Neuronal stem cell (in vitro differentiated cells): ENCODE results near the gene ADIRF. TPM values are rescaled to one million over a fixed set of nuclear protein-coding genes. Genes with fewer than 3 reads are reported as not detected.

ENCODE experiments used
- DNase-seq: peaks from one replicate; pipeline ENCODE4 v3.0.0-alpha.2; 2013; ENCODE audit warnings: low spot score
- H2AFZ ChIP-seq: one replicate; pipeline ENCODE4 v1.6.1; 2013; ENCODE audit warnings: mild to moderate bottlenecking, low read length, inconsistent platforms
- H2AK5ac ChIP-seq: 2 replicates; pipeline ENCODE4 v1.6.1; 2013; ENCODE audit warnings: low read depth, mild to moderate bottlenecking, inconsistent platforms, low read length, moderate library complexity, mixed read lengths
- H2BK120ac ChIP-seq: 2 replicates; pipeline ENCODE4 v1.6.1; 2013; ENCODE audit warnings: low read depth, mild to moderate bottlenecking, inconsistent platforms, low read length, moderate library complexity, mixed read lengths
- H2BK12ac ChIP-seq: one replicate; pipeline ENCODE4 v1.6.1; 2013; ENCODE audit warnings: low read length, inconsistent platforms
- H2BK15ac ChIP-seq: 2 replicates; pipeline ENCODE4 v1.6.1; 2013; ENCODE audit warnings: mild to moderate bottlenecking, low read length, inconsistent platforms, mixed read lengths
- H2BK5ac ChIP-seq: one replicate; pipeline ENCODE4 v1.6.1; 2013; ENCODE audit warnings: inconsistent platforms, mild to moderate bottlenecking, low read length, moderate library complexity
- H3K14ac ChIP-seq: one replicate; pipeline ENCODE4 v1.6.1; 2013; ENCODE audit warnings: low read length, inconsistent platforms
- H3K18ac ChIP-seq: 2 replicates; pipeline ENCODE4 v1.6.1; 2013; ENCODE audit warnings: low read length, inconsistent platforms
- H3K23ac ChIP-seq: 2 replicates; pipeline ENCODE4 v1.6.1; 2013; ENCODE audit warnings: low read depth, mild to moderate bottlenecking, mixed read lengths, low read length, inconsistent platforms; ENCODE audit not compliant: poor library complexity
- H3K27ac ChIP-seq: replicated peaks from 3 replicates; pipeline ENCODE4 v1.5.1; 2013; ENCODE audit warnings: low read length, inconsistent platforms
- H3K27me3 ChIP-seq, 3 experiments: 2 replicates each; pipeline ENCODE4 v1.6.1; 2013; ENCODE audit warnings: low read length in 3 of 3, mild to moderate bottlenecking in 2 of 3, inconsistent platforms in 1 of 3, low read depth in 1 of 3, mixed read lengths in 1 of 3, moderate library complexity in 1 of 3; ENCODE audit not compliant: control insufficient read depth in 3 of 3, insufficient read depth in 3 of 3
- H3K36me3 ChIP-seq, 2 donors: replicated peaks in 1 of 2; 2 replicates each; pipeline ENCODE4 v1.6.1; 2013; ENCODE audit warnings: low read length in 2 of 2; ENCODE audit not compliant: control insufficient read depth in 2 of 2, insufficient read depth in 2 of 2
- H3K4ac ChIP-seq: 2 replicates; pipeline ENCODE4 v1.6.1; 2013; ENCODE audit warnings: inconsistent platforms, mild to moderate bottlenecking, low read length, moderate library complexity
- H3K4me1 ChIP-seq, 2 donors: 1 replicate in 1 of 2; 2 replicates in 1 of 2; pipeline ENCODE4 v1.6.1; 2013; ENCODE audit warnings: low read length in 2 of 2, low read depth in 1 of 2; ENCODE audit not compliant: control insufficient read depth in 2 of 2, insufficient read depth in 1 of 2
- H3K4me2 ChIP-seq: one replicate; pipeline ENCODE4 v1.6.1; 2013; ENCODE audit warnings: mild to moderate bottlenecking, low read length, inconsistent platforms; ENCODE audit not compliant: insufficient read depth, poor library complexity, severe bottlenecking
- H3K4me3 ChIP-seq, 2 donors: 2 replicates each; pipeline ENCODE4 v1.5.1; 2013; ENCODE audit warnings: low read length in 2 of 2, mild to moderate bottlenecking in 2 of 2, inconsistent platforms in 1 of 2, moderate library complexity in 1 of 2
- H3K79me1 ChIP-seq: one replicate; pipeline ENCODE4 v1.6.1; 2013; ENCODE audit warnings: low read depth, mild to moderate bottlenecking, inconsistent platforms, low read length, moderate library complexity
- H3K9ac ChIP-seq: one replicate; pipeline ENCODE4 v1.6.1; 2013; ENCODE audit warnings: mild to moderate bottlenecking, low read depth, low read length, inconsistent platforms; ENCODE audit not compliant: poor library complexity
- H3K9me3 ChIP-seq, 2 donors: replicated peaks in 1 of 2; 2 replicates each; pipeline versions ENCODE3 to v1.6.1; 2013; ENCODE audit warnings: low read length in 2 of 2, mild to moderate bottlenecking in 2 of 2, inconsistent platforms in 1 of 2, low read depth in 1 of 2, mixed read lengths in 1 of 2, moderate library complexity in 1 of 2; ENCODE audit not compliant: control insufficient read depth in 2 of 2, insufficient read depth in 1 of 2
- H4K8ac ChIP-seq: one replicate; pipeline ENCODE4 v1.6.1; 2013; ENCODE audit warnings: low read depth, mild to moderate bottlenecking, inconsistent platforms, low read length, moderate library complexity
- H4K91ac ChIP-seq: one replicate; pipeline ENCODE4 v1.6.1; 2013; ENCODE audit warnings: low read length, low read depth, mild to moderate bottlenecking, inconsistent platforms; ENCODE audit not compliant: poor library complexity
- WGBS, 2 donors: extraction: QIAGEN DNeasy Blood & Tissue Kit; methylation state at CpG; one replicate each; pipeline ENCODE4 v1.1.7; 2013; ENCODE audit warnings: missing lambda C conversion rate in 2 of 2, mixed read lengths in 1 of 2; ENCODE audit not compliant: insufficient read length in 2 of 2, insufficient replicate concordance in 1 of 2; ENCODE audit errors: extremely low coverage in 2 of 2; 5-methylcytosine and 5-hydroxymethylcytosine counted together
- polyA plus RNA-seq, 2 experiments: library from polyadenylated mRNA; stranded (reverse); fragments of 200-250 nt; gene quantifications; one replicate each; pipeline ENCODE4 v1.2.3, GENCODE V29; 2013

ADIRF gene
- 0.18 TPM for polyA plus RNA-seq (2013, experiment 1 of 2)
- 0.29 TPM for polyA plus RNA-seq (2013, experiment 2 of 2)

GRCh38 chr10:86968271-86968993, at the start of gene ADIRF:
Gene ADIRF (plus strand): TSS chr10:86968482. CDS start chr10:86968545, 63 bp downstream.
- Histone ChIP-seq H2BK12ac (peak within 1 kb of the TSS; percentile 49), H3K9ac (no peak within 1 kb of the TSS), H3K4me2 (no peak within 1 kb of the TSS), H3K4me1 (peaks cover 15 to 27% of the 10 kb centered on the region in 2 donors), H3K18ac (peak within 1 kb of the TSS; percentile 96), H3K36me3 (no peaks in the 10 kb centered on the region), H2BK120ac (no peak within 1 kb of the TSS), H2AK5ac (peak within 1 kb of the TSS; percentile 88), H3K9me3 (peaks cover 0 to 6% of the 10 kb centered on the region in 2 donors), H3K14ac (no peak within 1 kb of the TSS), H2BK5ac (peak within 1 kb of the TSS; percentile 19), H3K27ac (no peak within 1 kb of the TSS), H4K91ac (peak within 1 kb of the TSS; percentile 11), H2BK15ac (peak within 1 kb of the TSS; percentile 51), H3K23ac (no peak within 1 kb of the TSS), H2AFZ (peak within 1 kb of the TSS; percentile 91), H3K4me3 (no peak within 1 kb of the TSS), H3K4ac (no peak within 1 kb of the TSS), H3K27me3 (peaks cover 0 to 6% (median 0%) of the 10 kb centered on the region in 3 experiments), H3K79me1 (no peaks in the 10 kb centered on the region), H4K8ac (no peak within 1 kb of the TSS)
- no CpG with 5 or more reads among the region's 59 CpGs for WGBS, 2 donors
- DNase-seq, result no peak

- peaks cover 20 to 87% of the 10 kb centered on the region in 2 donors for H3K36me3 ChIP-seq
These were observed 45.7 kb upstream of the ADIRF start for GRCh38 chr10:86922553-86922961.

GRCh38 chr10:86929468-86930380, 38.6 kb upstream of the ADIRF start:
- WGBS, 2 donors, result no CpG with 5 or more reads among the region's 15 CpGs
- Histone ChIP-seq H3K79me1 (no peaks in the 10 kb centered on the region), H3K4me2 (no peak overlapping the region), H3K9ac (no peak overlapping the region), H2BK120ac (no peak overlapping the region), H3K4ac (no peak overlapping the region), H3K23ac (no peak overlapping the region), H3K27ac (no peak overlapping the region), H2BK15ac (no peak overlapping the region), H3K14ac (no peak overlapping the region), H3K9me3 (no peaks in the 10 kb centered on the region), H2AFZ (no peak overlapping the region), H2BK5ac (no peak overlapping the region), H4K91ac (no peak overlapping the region), H3K36me3 (peaks cover 4 to 76% of the 10 kb centered on the region in 2 donors), H3K4me1 (no peaks in the 10 kb centered on the region), H3K4me3 (no peak overlapping the region), H4K8ac (no peak overlapping the region), H2AK5ac (no peak overlapping the region), H2BK12ac (no peak overlapping the region), H3K18ac (no peak overlapping the region), H3K27me3 (no peaks in the 10 kb centered on the region)
- no peak for DNase-seq

More at GRCh38 chr10:86922553-86922961, 45.7 kb upstream of the ADIRF start:
- H3K9ac ChIP-seq, result no peak overlapping the region
- WGBS, 2 donors, result no CpG with 5 or more reads among the region's 9 CpGs
- no peak overlapping the region for H2BK120ac ChIP-seq
- H2AK5ac ChIP-seq, result no peak overlapping the region
- H2BK15ac ChIP-seq, result no peak overlapping the region
- H4K8ac ChIP-seq, result no peak overlapping the region
- H3K4me2 ChIP-seq, result no peak overlapping the region
- no peaks in the 10 kb centered on the region for H3K9me3 ChIP-seq
- H4K91ac ChIP-seq, result no peak overlapping the region
- H2BK12ac ChIP-seq, result no peak overlapping the region
- H3K4ac ChIP-seq, result no peak overlapping the region
- no peak overlapping the region for H2AFZ ChIP-seq
- H3K23ac ChIP-seq, result no peak overlapping the region
- no peak overlapping the region for H3K14ac ChIP-seq
- no peak overlapping the region for H3K27ac ChIP-seq
- no peak overlapping the region for H3K4me3 ChIP-seq
- no peaks in the 10 kb centered on the region for H3K79me1 ChIP-seq
- no peaks in the 10 kb centered on the region for H3K27me3 ChIP-seq
- H3K4me1 ChIP-seq, result no peaks in the 10 kb centered on the region
- H3K18ac ChIP-seq, result no peak overlapping the region
- DNase-seq, result no peak
- no peak overlapping the region for H2BK5ac ChIP-seq

GRCh38 chr10:86931872-86932271, 36.4 kb upstream of the ADIRF start:
- no peak overlapping the region for H4K8ac ChIP-seq
- no CpG with 5 or more reads among the region's 1 CpG for WGBS, 2 donors
- H3K4me3 ChIP-seq, result no peak overlapping the region
- no peak overlapping the region for H2BK15ac ChIP-seq
- no peak overlapping the region for H3K18ac ChIP-seq
- no peak for DNase-seq
- no peak overlapping the region for H3K27ac ChIP-seq
- no peaks in the 10 kb centered on the region for H3K27me3 ChIP-seq
- no peaks in the 10 kb centered on the region for H3K4me1 ChIP-seq
- H2AK5ac ChIP-seq, result no peak overlapping the region
- H3K14ac ChIP-seq, result no peak overlapping the region
- H2AFZ ChIP-seq, result no peak overlapping the region
- H3K4me2 ChIP-seq, result no peak overlapping the region
- H3K23ac ChIP-seq, result no peak overlapping the region
- no peak overlapping the region for H2BK5ac ChIP-seq
- H2BK12ac ChIP-seq, result no peak overlapping the region
- no peaks in the 10 kb centered on the region for H3K9me3 ChIP-seq
- H3K36me3 ChIP-seq, result peaks cover 4 to 62% of the 10 kb centered on the region in 2 donors
- no peak overlapping the region for H2BK120ac ChIP-seq
- no peaks in the 10 kb centered on the region for H3K79me1 ChIP-seq
- no peak overlapping the region for H3K4ac ChIP-seq
- no peak overlapping the region for H3K9ac ChIP-seq
- H4K91ac ChIP-seq, result no peak overlapping the region
